HuH-7 (cell line): ENCODE data around the gene WDR74.

ENCODE experiments used
- DNase-seq: peaks from one replicate; pipeline ENCODE4 v3.0.0; 2011; ENCODE audit warnings: low spot score

WDR74 gene

GRCh38 chr11:62792202-62792575 is 47.2 kb downstream of the WDR74 start:
- no peak for DNase-seq

GRCh38 chr11:62791501-62792201 is 47.7 kb downstream of the WDR74 start, which contains the start of gene TMEM223:
TSS of gene TMEM223 (minus strand) at chr11:62792006. CDS start at chr11:62791994, 12 bp downstream.
- peak; percentile 85 for DNase-seq

DNA sequence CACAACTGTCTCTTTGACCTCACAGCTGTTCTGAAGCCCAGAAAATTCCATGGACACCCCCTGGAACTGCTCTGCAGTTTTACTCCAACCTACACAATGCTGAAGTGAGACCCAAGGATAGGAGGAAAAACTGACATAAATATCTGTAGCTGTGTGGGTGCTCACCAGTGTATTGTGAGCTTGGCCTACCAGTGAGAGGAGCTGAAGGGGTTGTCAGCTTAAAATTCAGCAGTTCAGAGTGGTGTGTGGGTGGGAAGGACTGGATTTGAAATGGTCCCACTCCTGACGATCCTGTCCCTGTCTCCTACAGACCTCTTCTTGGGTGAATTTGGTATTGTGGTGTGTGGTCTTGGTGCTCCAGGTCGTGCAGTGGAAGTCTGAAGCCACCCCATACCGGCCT is 49.8 kb downstream of the WDR74 start:
- DNase-seq: no peak

- DNase-seq: no peak
Observed at GRCh38 chr11:62788991-62789390, 50.4 kb downstream of the WDR74 start.

DNA sequence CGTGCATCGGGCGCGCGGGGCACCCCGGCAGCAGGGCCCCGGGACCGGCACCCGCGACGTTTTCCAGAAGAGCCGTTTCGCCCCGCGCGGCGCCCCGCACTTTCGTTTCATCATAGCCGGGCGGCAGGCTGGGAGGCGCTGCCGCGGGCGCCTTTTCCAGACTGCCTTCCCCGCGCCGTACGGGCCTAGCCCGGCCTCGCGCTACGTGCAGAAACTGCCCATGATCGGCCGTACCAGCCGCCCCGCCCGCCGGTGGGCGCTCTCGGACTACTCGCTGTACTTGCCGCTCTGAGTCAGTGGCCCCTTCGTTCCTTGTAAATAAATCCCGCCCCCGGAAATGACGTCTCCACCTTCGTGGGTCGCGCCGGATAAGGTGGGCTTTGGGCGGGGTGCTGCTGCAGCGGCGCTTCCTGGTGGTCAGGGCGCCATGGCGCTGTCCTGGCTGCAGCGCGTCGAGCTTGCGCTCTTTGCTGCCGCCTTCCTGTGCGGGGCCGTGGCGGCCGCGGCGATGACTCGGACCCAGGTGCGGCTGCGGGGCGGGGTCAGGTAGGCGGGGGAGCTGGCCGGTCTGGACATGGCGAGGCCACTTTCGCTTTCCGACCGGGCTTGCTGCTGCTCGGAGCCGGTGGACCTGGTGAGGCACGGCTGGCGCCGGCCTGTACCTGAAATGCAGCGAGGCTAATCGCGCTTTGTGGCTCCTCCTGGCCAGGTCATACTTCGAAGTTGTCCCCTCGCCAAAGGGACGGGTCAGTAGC is 52.2 kb downstream of the WDR74 start, which contains the start of gene TMEM179B:
TSS of gene TMEM179B (plus strand) at position 398 of the 755 bp plus-strand sequence. CDS start at position 428, 30 bp downstream.
- peak; percentile 94 for DNase-seq

- DNase-seq: peak; percentile 92
Observed at GRCh38 chr11:62786318-62787004, 52.9 kb downstream of the WDR74 start.
